H1 (cell line): ENCODE measurements around the gene PRPF18. TPM values are rescaled to one million over a fixed set of nuclear protein-coding genes. Genes with fewer than 3 reads are reported as not detected.
A peak's percentile ranks its signal among the peaks of the same experiment; 100 is the strongest.

ENCODE experiments used
- BRCA1 ChIP-seq: IDR thresholded peaks from 2 replicates; pipeline ENCODE4 v1.6.1; 2012; ENCODE audit warnings: low read depth, low read length, improper control_type of control experiment
- CBX5 ChIP-seq: fragments of 300-800, 300-1000 bp; sonication (generic); IDR thresholded peaks from 2 replicates; pipeline ENCODE4 v1.7.1; 2016; ENCODE audit warnings: antibody characterized with exemption, low read length, low read depth
- CEBPB ChIP-seq: IDR thresholded peaks from 2 replicates; pipeline ENCODE4 v1.6.1; 2012; ENCODE audit warnings: low read depth, low read length
- CHD2 ChIP-seq: IDR thresholded peaks from 2 replicates; pipeline ENCODE4 v1.6.1; 2012; ENCODE audit warnings: low read length, improper control_type of control experiment
- EZH2 ChIP-seq: fragments of 200-600 bp; sonication (generic); IDR thresholded peaks from 2 replicates; pipeline ENCODE4 v1.7.1; 2012; ENCODE audit warnings: low read depth, mild to moderate bottlenecking, moderate library complexity, low read length, inconsistent platforms; ENCODE audit not compliant: severe bottlenecking
- GTF2F1 ChIP-seq: IDR thresholded peaks from 2 replicates; pipeline ENCODE4 v1.6.1; 2012; ENCODE audit warnings: low read depth, low read length, improper control_type of control experiment, borderline replicate concordance
- JUN ChIP-seq: IDR thresholded peaks from 2 replicates; pipeline ENCODE4 v1.6.1; 2011; ENCODE audit warnings: low read depth, mild to moderate bottlenecking, improper control_type of control experiment, low read length
- KDM5A ChIP-seq: fragments of 200-600 bp; IDR thresholded peaks from 2 replicates; pipeline ENCODE4 v1.7.1; 2012; ENCODE audit warnings: mild to moderate bottlenecking, low read length, inconsistent platforms, mixed read lengths
- MAFK ChIP-seq: IDR thresholded peaks from 2 replicates; pipeline ENCODE4 v1.6.1; 2012; ENCODE audit warnings: low read depth, mild to moderate bottlenecking, improper control_type of control experiment, low read length
- NRF1 ChIP-seq: IDR thresholded peaks from 2 replicates; pipeline ENCODE4 v1.6.1; 2011; ENCODE audit warnings: mild to moderate bottlenecking, low read depth, low read length, improper control_type of control experiment
- PHF8 ChIP-seq: fragments of 200-600 bp; sonication (generic); conservative IDR thresholded peaks from 2 replicates; pipeline ENCODE4 v1.7.1; 2012; ENCODE audit warnings: low read depth, mild to moderate bottlenecking, inconsistent platforms, low read length, moderate library complexity
- POU5F1 ChIP-seq: IDR thresholded peaks from 2 replicates; pipeline ENCODE4 v1.6.1; 2011; ENCODE audit warnings: low read depth, mild to moderate bottlenecking, low read length, moderate library complexity
- RAD21 ChIP-seq, 2 experiments: IDR thresholded peaks in 1 of 2; conservative IDR thresholded peaks in 1 of 2; 2 replicates each; pipeline ENCODE4 v1.6.1; 2011; ENCODE audit warnings: low read depth in 2 of 2, low read length in 2 of 2, improper control_type of control experiment in 1 of 2, inconsistent platforms in 1 of 2, mild to moderate bottlenecking in 1 of 2, moderate library complexity in 1 of 2
- RNF2 ChIP-seq: fragments of 200-900, 300-1000 bp; sonication (generic); IDR thresholded peaks from 2 replicates; pipeline ENCODE4 v1.7.1; 2016; ENCODE audit warnings: borderline replicate concordance, low read depth, mild to moderate bottlenecking, antibody characterized with exemption, low read length; ENCODE audit not compliant: poor library complexity, severe bottlenecking; ENCODE audit errors: missing control alignments
- RXRA ChIP-seq: IDR thresholded peaks from 2 replicates; pipeline ENCODE4 v1.6.1; 2011; ENCODE audit warnings: low read depth, mild to moderate bottlenecking, low read length, moderate library complexity; ENCODE audit not compliant: insufficient read depth
- SIN3A ChIP-seq, 2 experiments: IDR thresholded peaks in 1 of 2; conservative IDR thresholded peaks in 1 of 2; 2 replicates each; pipeline ENCODE4 v1.6.1; 2011 to 2012; ENCODE audit warnings: low read length in 2 of 2, improper control_type of control experiment in 1 of 2, low read depth in 1 of 2, mild to moderate bottlenecking in 1 of 2
- SIX5 ChIP-seq: IDR thresholded peaks from 2 replicates; pipeline ENCODE4 v1.6.1; 2011; ENCODE audit warnings: mild to moderate bottlenecking, low read depth, low read length
- SP1 ChIP-seq: IDR thresholded peaks from 2 replicates; pipeline ENCODE4 v1.6.1; 2011; ENCODE audit warnings: low read depth, low read length
- SP2 ChIP-seq: IDR thresholded peaks from 2 replicates; pipeline ENCODE4 v1.6.1; 2012; ENCODE audit warnings: mild to moderate bottlenecking, low read length, inconsistent platforms
- SP4 ChIP-seq: IDR thresholded peaks from 2 replicates; pipeline ENCODE4 v1.6.1; 2012; ENCODE audit warnings: low read length, inconsistent platforms
- TEAD4 ChIP-seq: IDR thresholded peaks from 2 replicates; pipeline ENCODE4 v1.6.1; 2012; ENCODE audit warnings: low read depth, low read length, inconsistent platforms, mixed read lengths
- YY1 ChIP-seq: IDR thresholded peaks from 2 replicates; pipeline ENCODE4 v1.6.1; 2011; ENCODE audit warnings: low read depth, mild to moderate bottlenecking, low read length
- polyA plus RNA-seq, 7 experiments: library from polyadenylated mRNA; depleted of rRNA in 3 of 7; stranded (reverse) in 5 of 7; unstranded in 2 of 7; fragments of >200 nt in 5 of 7; fragments of 200-250 nt in 2 of 7; gene quantifications; 1 replicate in 5 of 7; 2 replicates in 1 of 7; 4 replicates in 1 of 7; pipeline versions ENCODE4 v1.2.1 to v1.2.3, GENCODE V29; 2011 to 2013; ENCODE audit warnings: missing spikeins in 2 of 7, mixed read lengths in 2 of 7
- total RNA-seq: library from RNA; stranded (reverse); fragmentation: NEBNext Ultra II Directional; extraction: Animal tissue kit (Norgen Biotek cat#: 25700); gene quantifications from 2 replicates; pipeline ENCODE4 v1.2.1, GENCODE V29; 2021
- TF ChIP-seq, protein P1 (sequence below), 3 experiments: IDR thresholded peaks; 1 replicate in 2 of 3; 2 replicates in 1 of 3; pipeline versions ENCODE4 v1.5.1 to v1.6.1; 2011; ENCODE audit warnings: low read length in 3 of 3, mild to moderate bottlenecking in 3 of 3, inconsistent platforms in 2 of 3, low read depth in 1 of 3, moderate library complexity in 1 of 3; ENCODE audit not compliant: insufficient read depth in 1 of 3; ENCODE audit errors: control extremely low read depth in 1 of 3

The PRPF18 gene
- total and polyA plus RNA-seq, 2 of the 8 experiments (the other 6 are each of a cell fraction or from before 2014, with no cell fraction given) = 3.8 to 12.6 TPM

DNA sequence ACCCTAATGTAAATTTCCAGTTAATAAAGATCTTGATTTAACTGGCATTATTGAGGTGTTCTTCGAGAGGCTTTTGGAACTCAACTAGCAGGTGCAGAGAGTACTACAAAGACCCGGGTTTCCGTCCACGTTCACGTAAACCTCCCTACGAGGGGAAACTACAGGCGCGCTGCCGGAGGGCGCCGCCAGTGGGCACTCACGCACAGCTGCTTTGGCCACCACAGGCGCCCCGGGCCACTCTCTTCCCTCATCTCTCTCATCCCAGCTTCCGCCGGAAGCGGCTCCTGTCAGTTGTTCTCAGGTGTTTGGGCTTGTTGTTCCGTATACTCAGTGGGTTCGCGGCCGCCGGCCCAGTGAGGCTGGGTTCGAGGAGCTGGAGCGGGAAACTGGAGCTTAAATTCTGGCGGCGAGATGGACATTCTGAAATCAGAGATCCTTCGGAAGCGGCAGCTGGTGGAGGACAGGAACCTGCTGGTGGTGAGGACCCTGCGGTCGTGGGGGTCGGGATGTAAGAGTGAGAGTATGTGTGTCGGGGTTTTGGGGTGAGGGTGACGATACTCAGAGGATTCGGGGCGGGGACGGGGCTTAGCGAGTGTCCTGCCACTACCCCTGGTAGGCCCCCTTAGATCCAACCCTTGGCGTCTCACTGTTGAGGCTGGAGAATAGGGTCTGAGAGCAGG is at the start of gene PRPF18 (continued):
- no peak for TF ChIP-seq KDM5A
- no peak for TF ChIP-seq SP1
- TF ChIP-seq SP2 = peak; percentile 96
- no peak for TF ChIP-seq BRCA1
- TF ChIP-seq TEAD4 = no peak
- TF ChIP-seq JUN = no peak
- TF ChIP-seq POU5F1 = no peak
- no peak for TF ChIP-seq CEBPB
- TF ChIP-seq PHF8 = peak; percentile 77
- TF ChIP-seq EZH2 = no peak
- TF ChIP-seq SIN3A (conservative IDR thresholded peaks at IDR 0.05 in 1 of 2, IDR thresholded peaks at IDR 0.05 in 1 of 2; ENCODE audit: low read depth in 1 of 2, low read length in 2 of 2) = peak in 1 of 2 experiments; percentile 96; a peak in 3 of 4 replicates
- no peak for TF ChIP-seq RXRA
- TF ChIP-seq NRF1 = no peak
- TF ChIP-seq RNF2 = no peak
- no peak for TF ChIP-seq CBX5
- TF ChIP-seq SIX5 = no peak
- peak; percentile 42 to 52 for TF ChIP-seq RAD21 (IDR thresholded peaks at IDR 0.05 in 1 of 2, conservative IDR thresholded peaks at IDR 0.05 in 1 of 2; ENCODE audit: low read depth in 2 of 2, low read length in 2 of 2)
- TF ChIP-seq CHD2 = no peak
- no peak for TF ChIP-seq YY1
- TF ChIP-seq GTF2F1 = no peak
- TF ChIP-seq, protein P1, sequence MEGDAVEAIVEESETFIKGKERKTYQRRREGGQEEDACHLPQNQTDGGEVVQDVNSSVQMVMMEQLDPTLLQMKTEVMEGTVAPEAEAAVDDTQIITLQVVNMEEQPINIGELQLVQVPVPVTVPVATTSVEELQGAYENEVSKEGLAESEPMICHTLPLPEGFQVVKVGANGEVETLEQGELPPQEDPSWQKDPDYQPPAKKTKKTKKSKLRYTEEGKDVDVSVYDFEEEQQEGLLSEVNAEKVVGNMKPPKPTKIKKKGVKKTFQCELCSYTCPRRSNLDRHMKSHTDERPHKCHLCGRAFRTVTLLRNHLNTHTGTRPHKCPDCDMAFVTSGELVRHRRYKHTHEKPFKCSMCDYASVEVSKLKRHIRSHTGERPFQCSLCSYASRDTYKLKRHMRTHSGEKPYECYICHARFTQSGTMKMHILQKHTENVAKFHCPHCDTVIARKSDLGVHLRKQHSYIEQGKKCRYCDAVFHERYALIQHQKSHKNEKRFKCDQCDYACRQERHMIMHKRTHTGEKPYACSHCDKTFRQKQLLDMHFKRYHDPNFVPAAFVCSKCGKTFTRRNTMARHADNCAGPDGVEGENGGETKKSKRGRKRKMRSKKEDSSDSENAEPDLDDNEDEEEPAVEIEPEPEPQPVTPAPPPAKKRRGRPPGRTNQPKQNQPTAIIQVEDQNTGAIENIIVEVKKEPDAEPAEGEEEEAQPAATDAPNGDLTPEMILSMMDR (IDR thresholded peaks at IDR 0.05; ENCODE audit: control extremely low read depth in 1 of 3, insufficient read depth in 1 of 3, low read depth in 1 of 3, low read length in 3 of 3) = peak; percentile 92 to 95 (median 92)
- no peak for TF ChIP-seq MAFK
- TF ChIP-seq SP4 = no peak; the same call in 1 of the 2 replicates
